HG02623 (cell line): ENCODE data around the gene FLNB.

ENCODE experiments used
- ATAC-seq: cut with Tn5 transposase; IDR thresholded peaks from one replicate; pipeline ENCODE4 v1.9.1; 2021; ENCODE audit warnings: moderate library complexity; ENCODE audit not compliant: unreplicated experiment

FLNB gene

DNA sequence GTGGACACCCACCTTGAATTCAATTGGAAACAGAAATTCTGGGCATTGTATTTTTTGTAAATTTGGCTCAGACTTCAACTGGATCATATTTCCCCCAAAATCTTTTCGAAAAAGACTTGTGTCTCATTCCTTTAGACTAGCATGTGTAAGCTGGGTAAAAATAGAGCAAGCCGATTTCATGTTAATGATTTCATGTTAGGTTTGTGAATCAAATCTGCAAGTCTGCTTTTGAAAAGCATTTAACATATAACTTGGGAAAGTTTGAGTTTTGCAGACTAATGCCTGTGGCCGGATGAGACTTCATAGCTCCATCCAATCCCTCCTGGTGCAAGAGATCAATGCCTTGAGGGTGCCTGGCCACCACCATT is 64.5 kb downstream of the FLNB start:
- ATAC-seq, result no peak

DNA sequence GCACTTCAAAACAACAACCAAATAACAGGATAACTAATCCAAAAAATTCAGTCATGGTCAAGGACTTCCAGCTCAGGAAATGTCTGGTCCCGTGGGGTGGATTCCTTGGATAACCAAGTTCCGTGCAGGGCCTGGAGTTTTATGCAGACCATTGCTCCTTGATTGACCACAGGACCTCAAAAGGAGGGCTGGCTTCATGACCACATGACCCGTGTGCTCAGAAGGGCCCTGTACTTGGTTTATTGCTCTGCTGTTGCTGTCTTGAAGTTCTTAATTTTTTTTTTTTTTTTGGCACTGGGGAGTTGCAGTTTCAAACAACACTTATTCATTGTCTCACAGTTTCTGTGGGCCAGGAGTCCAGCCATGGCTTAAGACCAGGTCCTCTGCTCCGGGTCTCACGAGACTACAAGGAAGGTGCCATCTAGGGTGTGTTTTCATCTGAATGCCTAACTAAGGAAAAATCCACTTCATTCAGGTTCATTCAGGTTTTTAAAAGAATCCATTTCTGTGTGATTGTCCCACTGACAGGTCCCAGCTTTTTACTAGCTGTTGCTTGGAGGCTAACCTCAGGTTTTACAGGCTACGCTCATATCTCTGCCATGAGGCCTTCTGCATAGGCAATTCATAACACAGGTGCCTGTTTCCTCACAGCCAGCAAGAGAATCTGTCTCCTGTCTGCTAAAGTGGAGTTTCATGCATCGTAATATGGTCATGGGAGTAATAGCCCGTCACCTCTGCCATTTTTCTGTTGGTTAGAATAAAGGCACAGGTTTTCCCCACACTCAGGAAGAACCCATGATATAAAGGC is 65.3 kb downstream of the FLNB start:
- no peak for ATAC-seq

DNA sequence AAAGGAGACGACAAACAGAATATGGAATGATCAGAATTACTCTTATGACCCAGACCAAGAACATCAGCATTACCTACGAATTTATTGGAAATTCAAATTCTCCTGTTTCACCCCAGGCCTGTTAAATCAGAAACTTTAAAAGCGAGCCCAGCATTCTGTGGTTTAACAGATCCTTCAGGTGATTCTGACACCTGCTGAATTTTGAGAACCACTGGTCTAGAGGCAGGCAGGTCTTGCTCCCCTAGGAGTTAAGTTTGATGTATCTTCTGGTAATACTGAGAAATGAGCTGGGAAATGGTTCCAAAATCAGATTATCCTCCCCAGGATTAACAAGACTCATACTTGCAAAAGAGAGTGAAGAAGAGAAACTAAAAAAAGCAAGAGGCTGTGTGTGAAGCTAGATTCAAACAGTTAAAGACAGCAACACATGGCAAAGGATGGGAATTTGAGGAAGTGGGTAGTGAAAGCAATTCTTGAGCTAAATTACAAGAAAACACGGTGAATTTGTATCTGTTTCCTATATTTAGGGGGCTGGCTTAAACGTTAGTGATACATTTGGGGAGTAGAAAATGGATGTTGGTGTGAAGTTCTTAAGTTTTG is 66.0 kb downstream of the FLNB start:
- no peak for ATAC-seq

DNA sequence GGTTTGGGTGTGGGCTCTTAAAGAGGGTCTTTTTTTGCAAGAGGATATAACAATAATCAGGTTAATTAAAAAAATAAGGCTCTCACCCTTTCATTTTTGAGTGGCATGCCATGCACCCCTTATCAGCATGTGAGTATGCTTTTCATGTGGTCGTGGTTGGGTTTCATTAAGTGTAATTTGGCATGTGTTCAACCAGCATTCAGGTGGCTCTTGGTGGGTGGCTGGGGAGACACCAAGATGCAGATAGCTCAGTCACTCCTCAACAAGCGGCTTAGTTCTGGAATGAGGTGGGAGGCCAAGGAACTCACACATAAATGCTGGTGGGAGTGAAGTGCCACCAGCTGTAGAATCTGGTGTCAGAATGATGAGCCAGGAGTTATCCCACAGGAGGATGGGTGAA is 66.8 kb downstream of the FLNB start:
- ATAC-seq, result no peak

DNA sequence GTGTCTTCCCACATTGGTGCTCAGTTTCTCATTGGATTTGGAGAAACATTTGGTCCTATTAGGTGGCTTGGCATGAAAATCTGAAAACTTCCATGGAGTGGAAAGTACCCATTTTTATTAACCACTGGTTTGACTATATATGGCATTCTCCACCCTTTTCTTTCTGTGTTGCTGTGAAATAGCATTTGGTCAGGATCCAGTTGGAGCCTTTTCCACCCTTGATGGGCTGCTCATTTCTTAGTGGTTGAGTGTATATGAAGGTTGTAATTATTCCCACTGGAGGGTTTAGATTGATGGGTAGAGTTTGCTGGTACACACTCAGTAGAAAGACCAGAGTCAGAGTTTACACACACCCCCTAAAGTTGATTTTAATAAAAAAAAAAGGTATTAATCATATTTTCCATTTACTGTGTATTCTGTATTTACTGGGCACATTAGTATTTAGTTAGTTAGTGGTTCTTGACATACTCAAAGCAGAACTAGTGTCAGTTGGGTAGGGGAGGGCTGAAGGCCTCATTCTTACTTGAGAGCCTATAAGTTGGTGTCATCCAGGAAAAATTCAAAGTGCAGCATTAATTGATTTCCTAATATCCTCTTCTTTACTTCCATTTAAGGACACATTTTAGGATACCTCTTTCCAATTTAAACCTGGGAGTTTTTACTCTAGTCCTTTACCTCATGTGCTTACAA is 69.5 kb downstream of the FLNB start:
- no peak for ATAC-seq

DNA sequence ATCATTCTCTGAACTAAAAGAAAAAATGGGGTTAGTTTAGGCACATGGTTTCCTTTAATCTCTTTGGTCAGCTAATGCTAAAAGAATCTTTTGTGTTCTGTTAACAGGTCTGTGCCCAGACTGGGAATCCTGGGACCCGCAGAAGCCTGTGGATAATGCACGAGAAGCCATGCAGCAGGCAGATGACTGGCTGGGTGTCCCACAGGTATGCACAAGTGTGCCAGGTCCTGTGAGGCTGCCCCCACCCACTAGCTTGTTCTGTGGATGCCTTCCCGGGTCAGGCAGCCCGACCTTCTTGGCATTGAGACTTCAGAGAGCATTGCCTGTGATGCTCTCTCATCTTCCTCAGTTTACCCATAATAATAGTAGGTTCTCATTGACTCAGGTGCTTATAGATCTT is 70.4 kb downstream of the FLNB start:
- ATAC-seq, result no peak

DNA sequence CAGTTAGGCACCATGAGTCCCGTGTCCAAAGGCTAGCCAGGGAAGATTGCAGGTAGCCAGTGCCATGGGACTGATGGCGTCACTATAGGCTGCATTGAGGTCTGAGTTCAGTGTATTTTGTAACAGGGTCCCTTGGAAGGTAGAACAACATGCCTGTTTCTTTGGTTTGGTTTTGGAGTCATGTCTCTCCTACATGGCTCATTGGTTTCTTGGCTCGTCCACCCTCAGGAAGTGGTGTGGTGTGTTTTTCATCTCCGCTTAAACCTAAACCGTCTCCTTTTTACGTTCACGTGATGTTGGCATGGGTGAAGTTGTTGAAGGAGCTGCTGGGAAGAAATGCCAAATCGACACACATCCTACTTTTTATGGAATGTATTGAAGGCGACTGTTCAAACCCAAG is 71.6 kb downstream of the FLNB start:
- ATAC-seq, result no peak

DNA sequence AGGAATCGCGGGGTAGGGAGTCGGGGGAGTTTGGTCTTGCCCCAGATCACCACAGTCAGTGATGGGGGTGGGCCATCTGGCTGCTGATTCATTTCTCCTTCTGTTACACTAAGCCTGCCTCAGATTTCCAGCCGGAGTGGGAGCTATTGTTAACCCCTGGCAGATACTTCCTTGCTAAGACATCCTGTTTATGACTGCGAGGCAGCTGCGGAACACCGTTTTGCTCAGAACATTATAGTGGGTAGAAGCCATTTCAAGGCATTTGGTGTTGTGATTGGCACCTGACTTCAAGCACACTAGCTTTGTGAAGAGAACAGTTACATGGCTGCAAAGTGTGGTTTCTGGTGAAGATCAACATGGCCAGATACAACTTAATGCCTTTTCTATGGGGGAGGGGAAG is 73.8 kb downstream of the FLNB start:
- ATAC-seq, result no peak

DNA sequence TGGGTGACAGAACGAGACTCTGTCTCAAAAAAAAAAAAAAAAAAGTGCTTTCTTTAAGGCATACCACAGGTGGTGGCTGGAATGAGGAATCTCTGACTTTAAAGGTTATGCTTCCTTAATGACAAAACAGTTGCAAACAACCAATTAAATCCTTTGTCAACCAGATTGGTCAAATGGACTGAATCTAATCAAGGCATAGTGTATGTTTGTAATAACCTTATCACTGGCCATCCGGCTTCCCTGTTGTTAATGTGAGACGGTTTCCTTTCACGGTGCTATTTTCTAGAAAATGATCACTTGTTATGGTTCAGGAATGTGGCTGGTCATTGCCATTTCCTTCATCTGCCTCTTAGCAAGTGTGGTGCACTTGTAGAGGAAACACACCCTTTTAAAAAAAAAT is 75.9 kb downstream of the FLNB start:
- ATAC-seq, result no peak

DNA sequence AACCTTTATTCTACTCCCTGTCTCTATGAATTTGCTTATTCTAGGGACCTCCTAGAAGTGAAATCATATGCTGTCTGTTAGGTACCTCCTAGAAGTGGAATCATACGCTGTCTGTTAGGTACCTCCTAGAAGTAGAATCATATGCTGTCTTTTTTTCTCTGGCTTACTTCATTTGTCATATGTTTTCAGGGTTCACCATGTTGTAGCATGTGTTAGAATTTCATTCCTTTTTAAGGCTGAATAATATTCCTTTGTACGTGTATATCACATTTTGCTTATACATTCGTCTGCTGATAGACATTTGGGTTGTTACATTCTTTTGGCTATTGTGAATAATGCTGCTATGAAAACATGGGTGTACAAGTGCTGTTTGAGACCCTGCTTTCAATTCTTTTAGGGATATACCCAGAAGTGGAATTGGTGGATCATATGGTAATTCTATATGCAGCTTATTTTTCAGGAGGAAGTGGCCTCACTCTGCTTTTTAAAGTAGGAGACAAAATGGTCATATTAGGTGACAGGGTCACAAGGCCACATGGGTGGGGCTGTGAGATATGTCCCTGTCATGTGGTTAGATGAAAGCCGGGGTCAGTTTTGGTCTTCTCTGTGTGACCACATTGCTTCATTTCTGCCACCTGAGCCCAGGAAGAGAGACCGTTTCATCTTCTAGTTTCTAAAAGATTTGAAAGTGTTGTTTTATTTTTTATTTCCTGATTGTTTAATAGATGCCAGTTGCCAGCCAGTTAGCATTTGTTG is 76.7 kb downstream of the FLNB start:
- ATAC-seq, result no peak

DNA sequence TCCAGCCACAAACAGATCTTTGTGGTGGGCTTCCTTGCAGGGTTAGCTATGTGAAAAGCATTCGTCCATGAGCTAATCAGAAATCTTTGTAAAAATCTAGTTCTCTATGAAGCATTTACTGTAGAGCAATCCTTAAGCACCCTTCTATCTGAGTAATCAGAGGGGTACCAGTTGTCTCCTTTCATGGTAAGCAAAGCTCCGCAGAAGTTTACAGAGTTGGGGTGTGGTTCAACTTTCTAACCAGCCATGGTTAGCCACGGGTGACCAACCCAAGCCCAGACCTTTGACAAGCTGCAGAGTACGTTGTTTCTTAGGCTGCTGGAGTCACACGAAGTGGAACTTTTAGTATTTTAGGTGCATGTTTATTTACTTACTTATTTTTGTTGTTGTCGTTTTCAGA is 77.4 kb downstream of the FLNB start:
- ATAC-seq, result no peak

DNA sequence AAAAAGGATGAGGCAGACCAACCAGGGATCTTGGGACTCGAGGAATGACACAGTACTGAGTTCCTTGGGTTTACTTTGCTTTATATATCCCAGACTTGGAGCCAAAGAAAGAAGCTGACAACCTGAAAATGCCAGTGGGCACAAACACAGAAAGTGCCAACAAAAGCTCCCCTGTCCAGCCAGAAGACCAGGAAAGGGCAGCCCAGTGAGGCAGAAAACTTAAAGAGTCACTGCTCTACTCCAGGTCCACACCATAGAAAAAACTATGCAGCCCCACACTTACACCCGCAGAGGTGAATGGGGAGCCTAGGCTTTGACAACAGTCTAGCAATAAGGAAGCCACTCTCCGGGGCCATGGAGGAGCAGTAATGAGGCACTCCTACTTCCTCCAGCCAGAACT is 80.3 kb downstream of the FLNB start:
- no peak for ATAC-seq

DNA sequence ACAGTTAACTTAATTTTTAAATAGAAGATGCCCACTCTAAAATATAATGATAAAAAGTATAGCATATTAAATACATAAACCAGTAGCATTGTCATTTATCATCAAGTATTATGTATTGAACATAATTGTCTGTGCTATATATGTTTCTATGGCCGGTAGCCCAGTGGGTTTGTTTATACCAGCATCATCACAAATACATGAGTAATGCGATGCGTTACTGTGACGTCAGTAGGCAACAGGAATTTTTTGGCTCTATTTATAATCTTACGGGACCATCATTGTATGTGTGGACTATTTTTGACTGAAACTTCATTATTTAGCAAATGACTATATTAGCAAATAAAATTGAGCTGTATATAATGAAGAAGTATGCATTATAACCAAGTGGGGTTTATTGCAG is 82.1 kb downstream of the FLNB start:
- no peak for ATAC-seq

DNA sequence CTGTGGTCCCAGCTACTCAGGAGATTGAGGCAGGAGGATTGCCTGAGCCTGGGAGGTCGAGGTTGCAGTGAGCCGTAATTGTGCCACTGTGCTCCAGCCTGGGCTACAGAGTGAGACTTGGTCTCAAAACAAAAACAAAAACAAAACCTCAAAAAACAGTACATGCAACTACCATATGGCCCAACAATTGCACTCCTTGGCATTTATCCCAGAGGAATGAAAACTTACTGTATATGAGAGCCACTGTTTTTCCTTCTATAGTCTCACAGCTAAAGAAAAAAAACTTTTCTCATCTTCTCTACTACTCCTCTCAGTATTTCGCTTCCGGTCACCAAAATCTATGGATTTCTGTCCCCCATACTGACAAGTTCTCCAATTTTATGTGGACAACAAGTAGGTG is 84.3 kb downstream of the FLNB start:
- no peak for ATAC-seq

DNA sequence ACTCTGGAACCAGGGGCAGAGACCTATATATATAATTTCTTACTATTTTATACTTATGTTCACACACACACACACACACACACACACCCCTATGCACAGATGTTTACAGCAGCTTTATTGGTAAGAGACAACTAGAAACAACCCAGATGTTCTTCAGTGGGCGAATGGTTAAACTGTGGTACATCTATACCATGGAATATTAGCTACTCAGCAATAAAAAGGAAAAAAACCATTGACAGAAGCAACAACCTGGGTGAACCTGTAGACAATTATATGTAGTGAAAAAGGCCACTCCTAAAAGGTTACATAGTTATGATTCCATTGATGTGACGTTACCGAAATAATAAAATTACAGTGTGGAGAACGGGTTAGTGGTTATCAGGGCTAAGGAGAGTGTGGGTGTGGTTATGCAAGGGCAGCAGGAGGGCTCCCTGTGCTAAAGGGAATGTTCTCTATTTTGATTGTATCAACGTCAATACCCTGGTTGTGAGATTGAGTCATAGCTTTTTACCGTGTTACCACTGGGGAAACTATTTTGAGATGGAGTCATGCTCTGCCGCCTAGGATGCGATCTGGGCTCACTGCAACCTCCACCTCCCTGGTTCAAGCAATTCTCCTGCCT is 85.5 kb downstream of the FLNB start:
- ATAC-seq, result no peak

DNA sequence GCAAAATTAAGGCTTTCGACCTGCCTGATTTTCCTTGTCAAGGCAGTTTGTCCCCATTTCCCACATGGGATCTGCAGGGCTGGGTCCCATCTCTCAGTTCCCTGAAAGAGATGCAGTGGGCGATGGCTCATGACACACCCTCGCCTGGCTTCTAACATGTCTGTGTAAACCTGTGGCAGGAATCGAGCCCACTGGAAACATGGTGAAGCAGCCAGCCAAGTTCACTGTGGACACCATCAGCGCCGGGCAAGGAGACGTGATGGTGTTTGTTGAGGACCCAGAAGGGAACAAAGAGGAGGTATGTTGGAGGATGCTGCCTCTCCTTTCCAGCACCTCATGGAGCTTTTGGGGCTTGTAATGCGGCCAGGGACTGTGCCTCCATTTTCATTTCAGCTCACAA is 86.4 kb downstream of the FLNB start:
- ATAC-seq, result no peak

DNA sequence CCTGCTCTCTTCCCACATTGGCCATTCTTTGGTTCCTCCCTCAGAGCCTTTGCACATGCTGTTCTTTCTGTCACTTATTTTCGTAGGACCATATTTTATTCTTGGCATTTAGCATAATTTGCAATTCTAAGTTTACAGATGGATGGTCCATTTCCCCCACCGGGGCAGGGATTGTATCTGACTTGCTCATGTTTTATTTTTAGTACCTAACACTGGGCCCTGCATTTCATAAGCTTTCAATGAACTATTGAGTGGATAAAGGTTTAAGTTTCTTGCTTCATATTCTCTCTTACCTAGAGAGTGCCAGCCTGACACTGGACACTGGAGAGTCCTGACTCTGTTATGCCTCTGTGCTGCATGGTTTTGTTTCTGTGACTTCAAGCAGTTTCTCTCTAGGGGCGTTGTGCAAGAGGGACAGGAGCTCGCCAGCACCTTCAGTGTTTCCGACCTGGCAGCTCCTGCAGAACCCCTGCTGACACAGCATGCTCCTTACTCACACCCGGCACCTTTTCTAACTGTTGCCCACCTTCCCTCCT is 87.4 kb downstream of the FLNB start:
- ATAC-seq, result no peak

DNA sequence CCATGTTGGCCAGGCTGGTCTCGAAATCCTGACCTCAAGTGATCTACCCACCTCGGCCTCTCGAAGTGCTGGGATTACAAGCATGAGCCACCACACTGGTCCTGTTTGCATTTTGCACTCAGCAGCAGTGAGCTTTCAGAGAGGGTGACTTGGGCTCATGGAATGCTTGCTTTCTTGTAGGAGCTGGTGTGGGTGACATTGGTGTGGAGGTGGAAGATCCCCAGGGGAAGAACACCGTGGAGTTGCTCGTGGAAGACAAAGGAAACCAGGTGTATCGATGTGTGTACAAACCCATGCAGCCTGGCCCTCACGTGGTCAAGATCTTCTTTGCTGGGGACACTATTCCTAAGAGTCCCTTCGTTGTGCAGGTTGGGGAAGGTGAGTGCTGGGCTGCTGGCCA is 90.3 kb downstream of the FLNB start:
- no peak for ATAC-seq

DNA sequence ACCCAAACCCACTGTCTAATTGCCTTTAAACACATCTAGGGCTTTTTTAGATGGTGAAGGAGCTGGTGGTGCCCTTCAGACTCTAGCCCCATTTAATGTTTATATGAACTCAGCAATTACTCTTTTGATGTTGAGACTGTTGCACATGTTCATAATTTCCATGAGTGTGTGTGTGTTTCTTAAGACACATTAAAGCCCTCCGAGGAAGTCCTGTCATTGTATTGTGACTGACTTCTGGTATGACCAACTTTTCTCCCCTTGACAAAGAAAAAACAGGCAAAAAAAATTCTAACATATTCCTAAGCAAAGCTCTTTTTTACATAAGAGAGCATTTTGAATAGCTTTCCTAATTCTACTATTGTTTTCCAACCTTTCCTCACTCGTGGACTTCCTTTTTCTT is 91.6 kb downstream of the FLNB start:
- ATAC-seq, result no peak

DNA sequence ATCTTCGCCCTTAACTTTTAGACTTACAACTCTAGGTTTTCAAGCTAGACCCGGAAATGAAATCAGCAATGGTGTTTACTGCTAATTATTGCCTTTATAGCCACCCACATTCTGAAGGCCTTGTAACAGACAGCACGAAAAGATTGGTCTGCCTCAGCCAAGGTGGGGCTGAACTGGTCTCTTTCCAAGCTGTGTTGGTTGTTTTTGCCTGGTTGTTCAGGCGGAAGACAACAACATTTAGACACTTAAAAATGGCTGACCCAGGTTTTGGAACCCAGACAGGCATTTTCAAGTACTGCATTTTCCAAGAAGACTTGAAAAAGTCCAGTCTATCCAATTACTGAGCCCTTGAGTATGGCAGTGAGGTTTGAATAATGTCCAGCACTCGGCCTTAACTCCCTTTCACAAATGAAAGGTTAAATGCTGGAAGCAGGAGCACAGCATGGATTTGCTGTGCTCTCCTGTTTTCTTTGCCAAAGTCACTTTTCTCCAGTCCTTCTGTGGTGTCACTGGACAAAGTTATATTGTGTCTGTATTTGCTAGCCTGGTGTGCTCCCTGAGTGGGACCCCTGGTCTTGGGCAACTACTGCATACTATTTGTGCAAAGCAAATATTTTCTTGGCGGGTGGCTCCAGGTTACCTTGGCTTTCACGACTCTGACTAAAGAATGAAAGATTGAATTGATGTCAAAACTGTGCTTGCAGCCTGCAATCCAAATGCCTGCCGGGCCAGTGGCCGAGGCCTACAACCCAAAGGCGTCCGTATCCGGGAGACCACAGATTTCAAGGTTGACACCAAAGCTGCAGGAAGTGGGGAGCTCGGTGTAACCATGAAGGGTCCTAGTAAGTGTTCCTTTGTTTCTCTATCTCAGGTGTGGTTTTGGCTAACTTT is 93.5 kb downstream of the FLNB start:
- no peak for ATAC-seq
